ENCODE measurements around the gene SHISA7.
A peak's percentile ranks its signal among the peaks of the same experiment; 100 is the strongest.
"Not testable (repeated sequence)": the region's sequence is repeated elsewhere in the genome, so short reads cannot be mapped to it uniquely, and the experiment has no call there.

Gene SHISA7

GRCh38 chr19:55418185-55418584 is 24.9 kb downstream of the SHISA7 start:
- peak in 1 of 2 experiments; percentile 34 for DNase-seq (ENCODE audit: low read depth in 2 of 2)

GRCh38 chr19:55410168-55410567 is 32.9 kb downstream of the SHISA7 start:
- no peak for DNase-seq (ENCODE audit: low read depth in 2 of 2)

- not testable (repeated sequence) for DNase-seq (ENCODE audit: low read depth in 2 of 2)
Measured at GRCh38 chr19:55409179-55409578, 33.9 kb downstream of the SHISA7 start.

GRCh38 chr19:55408533-55408872 is 34.6 kb downstream of the SHISA7 start:
- DNase-seq (ENCODE audit: low read depth in 2 of 2): no peak

GRCh38 chr19:55407800-55408532 is 35.1 kb downstream of the SHISA7 start:
- peak; percentile 91 to 94 for DNase-seq (ENCODE audit: low read depth in 2 of 2)

- not testable (repeated sequence) for DNase-seq (ENCODE audit: low read depth in 2 of 2)
Measured at GRCh38 chr19:55407550-55407799, 35.6 kb downstream of the SHISA7 start, which contains the start of gene UBE2S. Gene UBE2S, minus strand, starts transcription at chr19:55407788. Its CDS starts 199 bp downstream, at chr19:55407589.

- DNase-seq (ENCODE audit: low read depth in 2 of 2): no peak
Measured at GRCh38 chr19:55406826-55407549, 36.1 kb downstream of the SHISA7 start.

- DNase-seq (ENCODE audit: low read depth in 2 of 2): no peak
Measured at GRCh38 chr19:55406091-55406825, 36.8 kb downstream of the SHISA7 start.

- no peak for DNase-seq (ENCODE audit: low read depth in 2 of 2)
Measured at GRCh38 chr19:55405638-55406037, 37.5 kb downstream of the SHISA7 start.

GRCh38 chr19:55402509-55402908 is 40.6 kb downstream of the SHISA7 start:
- no peak for DNase-seq (ENCODE audit: low read depth in 2 of 2)

- not testable (repeated sequence) for DNase-seq (ENCODE audit: low read depth in 2 of 2)
Measured at GRCh38 chr19:55401390-55401789, 41.7 kb downstream of the SHISA7 start.

- DNase-seq (ENCODE audit: low read depth in 2 of 2): no peak
Measured at GRCh38 chr19:55400281-55401087, 42.6 kb downstream of the SHISA7 start.

GRCh38 chr19:55398200-55398925 is 44.7 kb downstream of the SHISA7 start:
- DNase-seq (ENCODE audit: low read depth in 2 of 2): no peak

GRCh38 chr19:55392820-55393761 is 50.0 kb downstream of the SHISA7 start:
- DNase-seq (ENCODE audit: low read depth in 2 of 2): no peak

- DNase-seq (ENCODE audit: low read depth in 2 of 2): no peak
Measured at GRCh38 chr19:55391702-55392615, 51.1 kb downstream of the SHISA7 start.

GRCh38 chr19:55391191-55391670 is 51.9 kb downstream of the SHISA7 start:
- no peak for DNase-seq (ENCODE audit: low read depth in 2 of 2)

- no peak for DNase-seq (ENCODE audit: low read depth in 2 of 2)
Measured at GRCh38 chr19:55390461-55390880, 52.6 kb downstream of the SHISA7 start.

- DNase-seq (ENCODE audit: low read depth in 2 of 2): no peak
Measured at GRCh38 chr19:55389386-55390317, 53.4 kb downstream of the SHISA7 start.
